Left forelimb (tissue), 1 donor: Measurements from ENCODE around the gene NCOA3.
A peak's percentile ranks its signal among the peaks of the same experiment; 100 is the strongest.
"Not testable (repeated sequence)": the region's sequence is repeated elsewhere in the genome, so short reads cannot be mapped to it uniquely, and the experiment has no call there.

ENCODE experiments used
- DNase-seq: peaks from one replicate; pipeline ENCODE4 v3.0.0-alpha.2; 2018; ENCODE audit warnings: low spot score

The NCOA3 gene

GRCh38 chr20:47468290-47469050 is 33.2 kb upstream of the NCOA3 start:
- DNase-seq: no peak

GRCh38 chr20:47475419-47476044 is 26.2 kb upstream of the NCOA3 start:
- no peak for DNase-seq

GRCh38 chr20:47476452-47476851 is 25.2 kb upstream of the NCOA3 start:
- DNase-seq: no peak

- no peak for DNase-seq
These were observed 22.6 kb upstream of the NCOA3 start for GRCh38 chr20:47479093-47479492.

- DNase-seq: no peak
These were observed 22.2 kb upstream of the NCOA3 start for GRCh38 chr20:47479506-47479905.

GRCh38 chr20:47480239-47480638 is 21.4 kb upstream of the NCOA3 start:
- no peak for DNase-seq

- no peak for DNase-seq
These were observed 21.0 kb upstream of the NCOA3 start for GRCh38 chr20:47480705-47481104.

- no peak for DNase-seq
These were observed 20.1 kb upstream of the NCOA3 start for GRCh38 chr20:47481330-47482216.

- no peak for DNase-seq
These were observed 19.0 kb upstream of the NCOA3 start for GRCh38 chr20:47482705-47483104.

- DNase-seq: no peak
These were observed 17.4 kb upstream of the NCOA3 start for GRCh38 chr20:47484303-47484702.

- no peak for DNase-seq
These were observed 14.3 kb upstream of the NCOA3 start for GRCh38 chr20:47487175-47487917.

GRCh38 chr20:47489448-47489872 is 12.2 kb upstream of the NCOA3 start:
- DNase-seq: no peak

GRCh38 chr20:47490795-47491194 is 10.9 kb upstream of the NCOA3 start:
- DNase-seq: no peak

- DNase-seq: no peak
These were observed 9.4 kb upstream of the NCOA3 start for GRCh38 chr20:47492284-47492683.

GRCh38 chr20:47493175-47493962 is 8.3 kb upstream of the NCOA3 start:
- DNase-seq: peak; percentile 72

GRCh38 chr20:47493963-47494293 is 7.8 kb upstream of the NCOA3 start:
- DNase-seq: no peak

- DNase-seq: not testable (repeated sequence)
These were observed 7.1 kb upstream of the NCOA3 start for GRCh38 chr20:47494606-47495005.

- DNase-seq: no peak
These were observed 5.6 kb upstream of the NCOA3 start for GRCh38 chr20:47496118-47496517.

- no peak for DNase-seq
These were observed 3.1 kb upstream of the NCOA3 start for GRCh38 chr20:47498606-47499005.

GRCh38 chr20:47499053-47499452 is 2.6 kb upstream of the NCOA3 start:
- DNase-seq: no peak

GRCh38 chr20:47500082-47500481 is 1.6 kb upstream of the NCOA3 start:
- not testable (repeated sequence) for DNase-seq
